ENCODE results near the gene ACSBG1. TPM values are rescaled to one million over a fixed set of nuclear protein-coding genes. Genes with fewer than 3 reads are reported as not detected.
"Not testable (repeated sequence)": the region's sequence is repeated elsewhere in the genome, so short reads cannot be mapped to it uniquely, and the experiment has no call there.

ACSBG1 gene
- total RNA-seq, 1 experiment from 2014 or later = 0.02 TPM

DNA sequence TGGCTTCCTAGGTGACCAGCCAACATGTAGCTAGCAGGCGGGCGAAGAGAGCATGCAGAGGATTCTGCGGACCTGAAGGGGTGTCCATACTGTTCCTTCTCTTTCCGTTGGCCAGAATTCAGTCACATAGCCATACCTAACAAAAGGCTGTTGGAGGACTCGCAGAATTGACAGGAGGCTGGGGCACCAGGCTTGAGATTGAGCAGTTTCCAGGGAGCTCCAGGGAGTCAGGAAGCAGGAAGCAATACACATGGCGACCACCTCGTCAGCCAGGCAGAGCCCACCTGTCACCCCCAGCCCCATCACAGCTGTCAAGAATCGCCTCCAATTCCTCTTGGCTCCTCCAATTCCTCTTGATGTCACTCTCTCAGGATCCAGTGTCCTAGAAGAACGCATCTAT lies 16.8 kb upstream of the ACSBG1 start:
- no peak for DNase-seq (ENCODE audit: extremely low read depth, low read depth)

DNA sequence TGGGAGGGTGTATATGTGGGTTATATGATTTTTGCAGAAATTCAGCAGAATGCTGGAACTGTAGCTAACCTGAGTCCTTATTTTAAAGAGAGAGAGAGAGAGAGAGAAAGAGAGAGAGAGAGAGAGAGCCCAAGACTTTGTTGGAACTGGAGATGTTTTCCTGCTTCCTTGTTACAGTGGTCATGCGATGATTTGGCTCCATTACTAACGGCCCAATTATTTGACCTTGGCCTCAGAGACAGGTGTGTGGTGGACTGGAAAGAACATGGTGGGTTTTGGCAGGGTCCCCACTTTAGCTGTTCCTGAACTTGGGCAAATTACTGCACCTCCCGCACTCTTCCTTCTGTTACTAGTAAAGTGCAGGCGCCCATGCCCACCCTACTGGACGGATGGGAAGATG lies 14.8 kb upstream of the ACSBG1 start:
- DNase-seq (ENCODE audit: extremely low read depth, low read depth) = no peak

- no peak for DNase-seq (ENCODE audit: extremely low read depth, low read depth)
These were observed 13.5 kb upstream of the ACSBG1 start for GRCh38 chr15:78247911-78248310.

DNA sequence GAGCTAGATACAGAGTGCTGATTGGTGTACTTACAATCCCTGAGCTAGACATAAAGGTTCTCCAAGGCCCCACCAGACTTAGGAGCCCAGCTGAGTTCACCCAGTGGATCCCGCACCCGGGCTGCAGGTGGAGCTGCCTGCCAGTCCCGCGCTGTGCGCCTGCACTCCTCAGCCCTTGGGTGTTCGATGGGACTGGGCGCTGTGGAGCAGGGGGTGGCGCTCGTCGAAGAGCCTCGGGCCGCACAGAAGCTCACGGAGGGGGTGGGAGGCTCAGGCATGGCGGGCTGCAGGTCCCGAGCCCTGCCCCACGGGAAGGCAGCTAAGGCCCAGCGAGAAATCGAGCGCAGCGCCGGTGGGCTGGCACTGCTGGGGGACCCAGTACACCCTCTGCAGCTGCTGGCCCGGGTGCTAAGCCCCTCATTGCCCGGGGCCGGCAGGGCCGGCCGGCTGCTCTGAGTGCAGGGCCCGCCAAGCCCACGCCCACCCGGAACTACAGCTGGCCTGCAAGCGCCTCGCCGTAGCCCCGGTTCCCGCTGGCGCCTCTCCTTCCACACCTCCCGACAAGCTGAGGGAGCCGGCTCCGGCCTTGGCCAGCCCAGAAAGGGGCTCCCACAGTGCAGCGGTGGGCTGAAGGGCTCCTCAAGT lies 11.7 kb upstream of the ACSBG1 start:
- not testable (repeated sequence) for DNase-seq (ENCODE audit: extremely low read depth, low read depth)

DNA sequence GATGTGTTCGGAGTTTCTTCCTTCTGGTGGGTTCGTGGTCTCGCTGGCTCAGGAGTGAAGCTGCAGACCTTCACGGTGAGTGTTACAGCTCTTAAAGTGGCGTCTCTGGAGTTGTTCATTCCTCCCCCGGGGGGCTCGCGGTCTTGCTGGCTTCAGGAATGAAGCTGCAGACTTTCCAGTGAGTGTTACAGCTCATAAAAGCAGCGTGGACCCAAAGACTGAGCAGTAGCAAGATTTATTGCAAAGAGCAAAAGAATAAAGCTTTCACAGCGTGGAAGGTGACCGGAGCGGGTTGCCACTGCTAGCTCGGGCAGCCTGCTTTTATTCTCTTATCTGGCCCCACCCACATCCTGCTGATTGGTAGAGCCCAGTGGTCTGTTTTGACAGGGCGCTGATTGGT lies 11.0 kb upstream of the ACSBG1 start:
- not testable (repeated sequence) for DNase-seq (ENCODE audit: extremely low read depth, low read depth)

DNA sequence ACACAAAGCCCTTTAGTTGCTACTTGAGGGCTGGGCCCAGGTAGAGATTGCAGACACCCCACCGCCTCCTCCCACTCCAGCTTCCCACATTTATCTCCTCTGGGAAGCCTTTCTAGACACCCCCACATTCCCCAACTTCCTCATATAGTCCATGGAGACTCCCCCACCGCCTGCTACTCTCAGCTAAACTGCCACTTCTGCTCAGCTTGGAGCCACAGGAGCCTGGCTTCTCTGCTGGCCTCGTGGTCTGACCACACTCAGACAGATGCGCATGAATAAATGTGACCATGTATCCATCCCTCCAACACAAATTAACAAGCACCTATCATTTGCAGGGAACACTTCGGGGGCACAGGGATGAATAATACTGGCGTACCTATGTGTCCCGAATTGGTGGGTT lies 10.5 kb upstream of the ACSBG1 start:
- DNase-seq (ENCODE audit: extremely low read depth, low read depth) = no peak

GRCh38 chr15:78244101-78244500 lies 9.7 kb upstream of the ACSBG1 start:
- no peak for DNase-seq (ENCODE audit: extremely low read depth, low read depth)

GRCh38 chr15:78243491-78243941 lies 9.2 kb upstream of the ACSBG1 start:
- no peak for DNase-seq (ENCODE audit: extremely low read depth, low read depth)

GRCh38 chr15:78243058-78243457 lies 8.7 kb upstream of the ACSBG1 start:
- DNase-seq (ENCODE audit: extremely low read depth, low read depth) = no peak

GRCh38 chr15:78242128-78242527 lies 7.8 kb upstream of the ACSBG1 start:
- no peak for DNase-seq (ENCODE audit: extremely low read depth, low read depth)

- peak; percentile 55 for DNase-seq (ENCODE audit: extremely low read depth, low read depth)
These were observed 6.7 kb upstream of the ACSBG1 start for GRCh38 chr15:78241017-78241416.

DNA sequence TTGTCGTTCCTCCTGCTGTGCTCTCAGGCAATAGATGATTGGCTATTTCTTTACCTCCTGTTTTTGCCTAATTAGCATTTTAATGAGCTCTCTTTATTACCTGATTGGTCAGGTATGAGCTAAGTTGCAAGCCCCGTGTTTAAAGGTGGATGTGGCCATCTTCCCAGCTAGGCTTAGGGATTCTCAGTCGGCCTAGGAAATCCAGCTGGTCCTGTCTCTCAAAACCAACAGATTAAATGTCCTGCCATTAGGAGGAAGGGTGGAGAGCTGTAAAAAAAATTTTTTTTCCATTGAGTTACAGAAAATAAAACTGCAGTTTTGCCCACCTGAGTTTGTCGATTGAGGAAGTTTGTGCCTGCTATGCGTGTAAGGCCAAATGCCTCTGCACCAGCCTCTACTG lies 5.4 kb upstream of the ACSBG1 start:
- no peak for DNase-seq (ENCODE audit: extremely low read depth, low read depth)

DNA sequence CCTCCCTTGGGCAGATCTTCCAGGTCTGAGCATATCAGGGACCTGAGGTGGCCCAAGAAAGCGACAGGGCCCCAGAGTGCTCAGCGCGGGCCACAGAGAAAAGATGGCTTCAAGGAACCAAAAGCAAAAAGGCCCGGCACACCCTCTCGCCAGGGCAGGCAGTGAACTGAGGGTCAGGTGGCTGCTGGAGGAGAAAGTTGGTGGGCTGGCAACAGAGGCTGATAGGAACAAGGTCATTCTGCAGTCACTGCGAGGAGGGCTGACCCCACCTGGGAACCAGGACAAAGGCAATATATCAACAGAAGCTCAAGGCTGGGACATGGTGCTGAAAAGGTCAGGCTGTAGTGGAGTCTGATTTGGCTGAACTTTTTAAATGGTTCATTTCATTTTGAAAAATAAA lies 2.8 kb upstream of the ACSBG1 start:
- DNase-seq (ENCODE audit: extremely low read depth, low read depth) = no peak

GRCh38 chr15:78236491-78236890 lies 2.1 kb upstream of the ACSBG1 start:
- no peak for DNase-seq (ENCODE audit: extremely low read depth, low read depth)

DNA sequence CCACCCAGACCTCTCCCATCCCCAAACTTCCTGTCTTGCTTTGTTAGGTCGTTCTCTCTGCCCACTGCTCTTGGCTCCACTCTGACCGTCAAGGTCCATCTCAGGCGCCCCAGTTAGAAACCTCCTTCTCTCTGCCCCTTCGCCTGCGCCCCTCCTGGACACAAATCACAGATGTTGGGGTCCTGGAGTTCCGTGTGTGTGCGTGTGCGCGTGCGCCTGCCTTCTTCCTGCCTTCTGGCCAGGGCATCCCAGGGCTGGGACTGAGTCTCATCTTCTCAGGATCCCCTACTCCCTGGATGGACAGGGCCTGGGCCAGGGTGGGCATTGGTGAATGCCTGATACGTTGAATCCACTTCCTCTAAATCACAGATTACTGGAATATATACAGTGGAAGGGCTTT lies 869 bp downstream of the ACSBG1 start:
- no peak for DNase-seq (ENCODE audit: extremely low read depth, low read depth)

GRCh38 chr15:78232951-78233350 lies 1.4 kb downstream of the ACSBG1 start:
- no peak for DNase-seq (ENCODE audit: extremely low read depth, low read depth)

- no peak for DNase-seq (ENCODE audit: extremely low read depth, low read depth)
These were observed 4.6 kb downstream of the ACSBG1 start for GRCh38 chr15:78229431-78230406.

DNA sequence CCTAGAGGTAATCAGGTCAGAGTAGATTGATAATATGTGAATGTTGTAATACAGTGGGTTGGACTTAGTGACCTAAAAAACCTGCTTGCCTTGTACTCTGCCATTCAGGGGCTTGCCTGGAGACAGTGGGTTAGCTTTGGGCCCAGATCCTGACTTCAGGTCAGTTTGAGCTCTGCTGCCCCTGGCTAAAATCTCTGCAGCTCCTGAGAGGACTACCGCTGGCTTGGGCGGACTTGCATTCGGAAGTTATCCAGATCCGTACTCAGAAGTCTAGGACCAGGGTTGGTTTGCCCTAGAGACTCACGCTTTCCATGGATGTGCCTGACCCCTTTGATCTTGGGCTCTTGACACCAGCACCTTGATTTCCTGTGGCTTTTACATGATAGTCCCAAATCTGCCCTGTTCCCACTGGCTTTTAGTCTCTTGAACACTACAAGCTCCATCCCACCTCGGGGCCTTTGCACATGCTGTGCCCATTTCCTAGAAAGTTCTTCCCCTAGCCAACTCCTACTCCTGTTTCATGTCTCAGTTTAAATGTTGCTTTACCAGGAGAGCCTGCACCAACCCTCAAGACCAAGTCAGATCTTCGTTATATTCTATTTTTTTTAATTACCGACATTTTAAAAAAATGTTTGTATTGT lies 5.9 kb downstream of the ACSBG1 start:
- DNase-seq (ENCODE audit: extremely low read depth, low read depth) = no peak

DNA sequence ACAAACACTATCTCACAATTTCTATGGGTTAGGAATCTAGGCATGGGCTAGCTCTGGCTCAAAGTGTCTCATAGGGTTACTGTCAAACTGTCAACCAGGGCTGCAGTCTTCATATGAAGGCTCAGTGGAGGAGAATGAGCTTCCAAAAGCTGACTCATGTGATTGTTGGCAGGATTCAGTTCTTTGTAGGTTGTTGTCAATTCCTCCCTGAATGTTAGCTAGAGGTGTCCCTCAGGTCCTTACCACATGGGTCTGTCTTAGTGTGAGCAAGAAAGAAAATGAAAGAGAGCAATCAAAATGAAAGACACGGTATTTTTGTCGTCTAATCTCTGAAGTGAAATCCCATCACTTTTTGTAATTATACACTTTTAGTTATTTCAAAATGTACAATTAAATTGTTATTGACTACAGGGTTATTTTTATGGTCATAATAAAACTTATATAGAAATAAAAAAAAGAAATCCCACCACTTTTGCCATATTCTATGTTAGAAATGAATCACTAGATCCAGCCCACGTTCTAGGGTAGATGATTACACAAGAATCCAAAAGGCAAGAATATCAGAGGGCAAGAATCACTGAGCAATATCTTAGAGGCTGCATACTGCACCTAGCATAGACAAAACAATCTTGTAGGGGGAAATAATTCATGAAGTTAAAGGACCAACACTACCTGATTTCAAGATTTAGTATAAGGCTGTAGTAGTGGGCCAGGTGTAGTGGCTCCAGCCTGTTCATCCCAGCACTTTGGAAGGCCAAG lies 8.4 kb downstream of the ACSBG1 start:
- no peak for DNase-seq (ENCODE audit: extremely low read depth, low read depth)

- DNase-seq (ENCODE audit: extremely low read depth, low read depth) = no peak
These were observed 10.3 kb downstream of the ACSBG1 start for GRCh38 chr15:78224023-78224411.
